OCI-LY3 (cell line): ENCODE data around the gene KRT84.

Experiments used
- H2AFZ ChIP-seq: fragments of 200-600, 300-600 bp; shearing (Covaris generic); 2 replicates; pipeline ENCODE4 v1.6.0; 2014; ENCODE audit warnings: antibody characterized with exemption, low read depth, low read length
- H3K27ac ChIP-seq: fragments of 200-600, 300-600 bp; sonication (generic); 2 replicates; pipeline ENCODE4 v1.5.1; 2014; ENCODE audit warnings: mild to moderate bottlenecking, low read length, moderate library complexity, mixed read lengths
- H3K27me3 ChIP-seq: fragments of 200-600, 300-600 bp; sonication (generic); 2 replicates; pipeline ENCODE4 v1.6.1; 2014; ENCODE audit warnings: low read depth, low read length, mixed read lengths
- H3K36me3 ChIP-seq: fragments of 200-600, 300-600 bp; sonication (generic); replicated peaks from 2 replicates; pipeline ENCODE3; 2014; ENCODE audit warnings: low read depth, low read length, mixed read lengths
- H3K4me1 ChIP-seq: fragments of 300-600, 200-600 bp; sonication (generic); 2 replicates; pipeline ENCODE4 v1.6.1; 2014; ENCODE audit warnings: low read length, mixed read lengths
- H3K4me2 ChIP-seq: fragments of 200-600, 300-600 bp; sonication (generic); 2 replicates; pipeline ENCODE4 v1.6.1; 2014; ENCODE audit warnings: low read length, mixed read lengths
- H3K4me3 ChIP-seq: fragments of 300-600, 200-600 bp; sonication (generic); 2 replicates; pipeline ENCODE4 v1.5.1; 2014; ENCODE audit warnings: antibody characterized with exemption, mild to moderate bottlenecking, low read length, moderate library complexity
- H3K79me2 ChIP-seq: fragments of 300-600, 200-600 bp; shearing (Covaris generic); 2 replicates; pipeline ENCODE4 v1.6.1; 2014; ENCODE audit warnings: mild to moderate bottlenecking, low read length, mixed read lengths
- H3K9ac ChIP-seq: fragments of 300-600, 200-600 bp; shearing (Covaris generic); 2 replicates; pipeline ENCODE4 v1.6.0; 2014; ENCODE audit warnings: mild to moderate bottlenecking, low read length, moderate library complexity
- H3K9me3 ChIP-seq: fragments of 200-600, 300-600 bp; shearing (Covaris generic); 2 replicates; pipeline ENCODE4 v1.6.1; 2014; ENCODE audit warnings: low read length, mixed read lengths; ENCODE audit not compliant: insufficient read depth
- H4K20me1 ChIP-seq: fragments of 200-600, 300-600 bp; sonication (generic); 2 replicates; pipeline ENCODE4 v1.6.1; 2016; ENCODE audit warnings: low read length, mixed read lengths; ENCODE audit not compliant: insufficient read depth
- CTCF ChIP-seq: fragments of 200-600, 300-600 bp; sonication (generic); IDR thresholded peaks from 2 replicates; pipeline ENCODE4 v1.5.1; 2014; ENCODE audit warnings: antibody characterized with exemption, low read length, low read depth
- EZH2phosphoT487 ChIP-seq: fragments of 200-600 bp; shearing (Covaris generic); IDR thresholded peaks from 2 replicates; pipeline ENCODE4 v1.6.1; 2018; ENCODE audit warnings: antibody characterized with exemption, mixed run types, low read depth

Gene KRT84

GRCh38 chr12:52342781-52343490 is 42.5 kb downstream of the KRT84 start:
- Histone ChIP-seq H3K9me3 (no peaks in the 10 kb centered on the region), H3K36me3 (no peaks in the 10 kb centered on the region), H3K27ac (no peak overlapping the region), H3K4me3 (no peak overlapping the region), H3K9ac (no peak overlapping the region), H3K4me2 (no peak overlapping the region), H3K27me3 (peaks cover 28% of the 10 kb centered on the region; the same call in 1 of the 2 replicates), H2AFZ (no peak overlapping the region), H3K4me1 (no peaks in the 10 kb centered on the region), H4K20me1 (no peaks in the 10 kb centered on the region), H3K79me2 (no peaks in the 10 kb centered on the region)
- no peak for TF ChIP-seq EZH2phosphoT487
- TF ChIP-seq CTCF = no peak

GRCh38 chr12:52341066-52341580 is 44.3 kb downstream of the KRT84 start:
- Histone ChIP-seq H3K79me2 (no peaks in the 10 kb centered on the region), H3K36me3 (no peaks in the 10 kb centered on the region)

GRCh38 chr12:52338241-52338960 is 47.1 kb downstream of the KRT84 start:
- Histone ChIP-seq H3K9me3 (no peaks in the 10 kb centered on the region), H3K9ac (no peak overlapping the region), H3K4me2 (no peak overlapping the region), H2AFZ (no peak overlapping the region), H4K20me1 (no peaks in the 10 kb centered on the region), H3K36me3 (no peaks in the 10 kb centered on the region), H3K27ac (no peak overlapping the region), H3K4me1 (no peaks in the 10 kb centered on the region), H3K27me3 (peaks cover 45% of the 10 kb centered on the region), H3K79me2 (no peaks in the 10 kb centered on the region), H3K4me3 (no peak overlapping the region)
- TF ChIP-seq CTCF = no peak
- TF ChIP-seq EZH2phosphoT487 = no peak

More at GRCh38 chr12:52341066-52341580, 44.3 kb downstream of the KRT84 start:
- H3K9ac ChIP-seq = no peak overlapping the region
- no peak overlapping the region for H3K27ac ChIP-seq
- TF ChIP-seq EZH2phosphoT487 (no peak), CTCF (no peak)
- H4K20me1 ChIP-seq = no peaks in the 10 kb centered on the region
- H3K4me3 ChIP-seq = no peak overlapping the region
- H3K27me3 ChIP-seq = peaks cover 40% of the 10 kb centered on the region
- no peaks in the 10 kb centered on the region for H3K4me1 ChIP-seq
- H3K9me3 ChIP-seq = no peaks in the 10 kb centered on the region
- no peak overlapping the region for H3K4me2 ChIP-seq
- H2AFZ ChIP-seq = no peak overlapping the region

- H3K4me3 ChIP-seq = no peak overlapping the region; the same call in 1 of the 2 replicates
- TF ChIP-seq EZH2phosphoT487 (no peak), CTCF (no peak)
- no peak overlapping the region for H3K4me2 ChIP-seq
Observed at GRCh38 chr12:52337054-52337453, 48.4 kb downstream of the KRT84 start.

More at GRCh38 chr12:52337054-52337453, 48.4 kb downstream of the KRT84 start:
- Histone ChIP-seq H3K27me3 (peaks cover 33% of the 10 kb centered on the region), H4K20me1 (no peaks in the 10 kb centered on the region), H3K27ac (no peak overlapping the region), H2AFZ (no peak overlapping the region), H3K9me3 (no peaks in the 10 kb centered on the region), H3K4me1 (no peaks in the 10 kb centered on the region), H3K9ac (no peak overlapping the region), H3K36me3 (no peaks in the 10 kb centered on the region), H3K79me2 (no peaks in the 10 kb centered on the region)
